CD4-positive, alpha-beta T cell treated with Interleukin-6 at 100 ng/mL for 8 hours (primary cell): ENCODE data around the gene NLRC5.
"Not testable (repeated sequence)": the region's sequence is repeated elsewhere in the genome, so short reads cannot be mapped to it uniquely, and the experiment has no call there.

ENCODE experiments used
- DNase-seq: peaks from one replicate; pipeline ENCODE4 v3.0.0-alpha.2; 2020; ENCODE audit warnings: mixed read lengths, low spot score

The NLRC5 gene

DNA sequence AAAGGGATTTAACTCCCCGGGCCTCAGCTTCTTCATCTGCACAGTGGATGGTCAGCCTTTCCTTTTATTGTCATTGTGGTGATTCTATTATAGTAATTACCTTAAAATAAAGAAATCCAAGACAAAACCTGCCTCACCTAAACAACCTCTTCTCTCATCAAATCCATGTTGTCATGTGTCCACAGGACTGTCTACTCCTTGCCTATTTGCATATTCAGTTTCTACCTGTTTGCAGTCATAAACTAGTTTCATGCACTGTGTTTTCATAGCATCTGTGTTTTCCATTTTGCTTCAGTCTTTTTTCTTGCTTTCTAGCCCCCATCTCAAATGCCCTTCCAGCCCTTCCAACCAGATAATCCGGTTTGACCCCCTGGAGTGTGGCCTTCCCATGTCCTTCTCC is 58.7 kb downstream of the NLRC5 start:
- DNase-seq, result no peak

DNA sequence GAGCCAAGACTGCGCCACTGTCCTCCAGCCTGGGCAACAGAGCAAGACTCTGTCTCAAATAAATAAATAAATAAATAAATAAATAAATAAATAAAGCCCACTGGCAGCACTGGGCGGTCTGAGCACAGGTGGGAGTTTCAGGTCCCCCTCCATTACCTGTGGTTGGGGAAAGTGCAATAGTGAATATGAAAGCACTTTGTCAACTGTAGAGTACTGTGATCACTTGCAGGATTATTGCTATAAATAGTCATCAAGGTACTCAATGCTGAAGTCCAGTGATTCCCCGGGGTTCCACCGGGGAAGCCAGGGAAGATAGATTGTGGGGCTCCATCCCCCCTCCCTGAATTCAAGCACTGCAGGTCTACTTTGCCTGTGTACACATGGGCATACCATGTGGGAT is 60.3 kb downstream of the NLRC5 start:
- no peak for DNase-seq

DNA sequence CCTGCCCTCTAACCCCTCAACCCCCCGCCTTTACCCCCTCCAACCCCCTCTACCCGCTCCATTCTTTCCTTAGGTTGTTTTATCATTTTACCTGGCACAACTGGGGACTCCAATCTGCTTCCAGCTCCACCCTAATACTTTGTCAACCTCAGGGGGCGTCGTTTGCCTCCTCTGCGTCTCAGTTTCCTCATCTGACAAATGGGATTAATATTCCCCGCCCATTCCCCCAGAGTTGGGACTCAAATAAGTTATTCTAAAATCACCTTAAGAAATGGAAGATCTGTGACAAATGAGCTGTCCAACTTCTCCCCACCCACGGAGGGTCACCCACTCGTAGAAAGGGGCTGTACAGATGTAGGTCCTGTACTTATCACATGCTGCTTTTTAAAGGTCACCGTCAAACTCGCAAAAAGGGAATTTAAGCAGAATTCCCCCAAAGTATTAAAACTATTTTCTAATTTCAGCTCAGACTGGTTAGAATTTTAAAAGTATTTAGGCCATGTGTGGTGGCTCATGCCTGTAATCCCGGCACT is 62.4 kb downstream of the NLRC5 start:
- no peak for DNase-seq

DNA sequence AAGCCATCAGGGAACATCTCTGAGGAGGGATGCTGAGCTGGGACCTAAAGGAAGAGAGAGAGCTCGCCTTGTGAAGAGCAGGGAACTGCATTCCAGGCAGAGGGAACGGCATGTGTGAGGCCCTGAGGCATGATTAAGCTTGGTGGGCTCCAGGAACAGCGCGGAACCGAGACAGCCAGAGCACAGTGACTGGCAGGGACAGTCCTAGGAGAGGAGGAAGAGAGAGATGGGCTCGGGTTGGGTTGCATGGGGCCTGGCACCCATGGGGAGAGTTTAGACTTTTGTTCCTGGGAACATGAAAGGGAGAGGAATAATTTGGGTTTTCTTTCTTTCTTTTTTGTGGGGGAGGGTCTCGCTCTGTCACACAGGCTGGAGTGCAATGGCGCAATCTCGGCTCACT is 63.8 kb downstream of the NLRC5 start:
- DNase-seq, result no peak

DNA sequence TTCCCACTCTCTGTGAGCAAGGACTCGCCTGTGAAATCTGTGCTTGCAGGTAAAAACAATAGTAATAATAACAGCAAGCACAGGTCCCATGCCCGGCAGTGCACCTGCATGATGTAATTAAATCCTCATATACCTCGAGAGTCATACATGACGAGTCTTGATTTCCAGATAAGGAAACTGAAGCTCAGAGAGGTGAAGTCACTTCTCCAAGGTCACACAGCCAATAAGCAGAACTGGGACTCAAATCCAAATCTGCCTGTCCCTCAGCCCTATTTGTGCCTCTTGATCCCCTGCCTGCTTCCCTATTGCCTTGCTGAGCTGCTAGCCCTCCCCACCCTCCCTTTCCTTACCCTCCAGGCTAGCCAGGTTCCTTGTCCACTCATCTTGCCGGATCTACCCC is 65.0 kb downstream of the NLRC5 start:
- no peak for DNase-seq

DNA sequence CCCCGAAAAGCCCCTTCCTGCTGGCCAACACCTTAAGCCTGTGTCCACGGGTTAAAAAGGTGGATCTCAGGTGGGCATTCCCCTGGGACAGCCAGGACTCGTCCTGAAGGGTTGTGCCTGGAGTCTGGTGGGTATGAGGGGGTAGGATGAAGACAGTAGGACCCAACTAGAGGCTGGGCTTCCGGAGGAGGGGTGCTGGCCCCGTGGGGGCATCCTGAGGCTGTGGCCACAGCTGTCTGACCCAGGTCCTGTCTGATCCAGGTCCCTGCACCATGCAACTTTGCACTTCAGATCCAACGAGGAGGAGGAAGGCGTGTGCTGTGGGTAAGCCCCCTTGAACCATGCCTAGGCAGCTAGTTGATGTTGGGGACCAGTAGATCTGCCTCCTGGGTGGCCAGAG is 65.4 kb downstream of the NLRC5 start:
- no peak for DNase-seq

DNA sequence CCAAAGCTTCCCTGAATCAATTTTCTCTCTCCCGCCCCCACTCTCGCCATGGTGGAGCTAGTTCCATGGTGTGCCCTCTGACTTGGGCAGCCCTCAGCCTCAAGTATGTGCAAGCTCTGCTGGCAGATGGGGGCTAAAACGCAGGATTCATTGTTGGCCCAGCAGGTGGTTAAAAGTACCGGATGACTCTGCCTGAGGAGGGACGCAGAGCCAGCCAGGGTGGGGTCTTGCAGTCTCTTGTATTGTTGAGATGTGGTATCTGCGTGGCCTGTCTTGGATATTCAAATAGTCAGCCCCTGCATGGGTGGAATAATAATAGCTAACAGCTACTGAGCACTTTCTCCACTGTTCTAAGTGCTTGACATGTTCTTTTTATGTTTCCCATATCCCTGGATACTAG is 66.3 kb downstream of the NLRC5 start:
- no peak for DNase-seq

DNA sequence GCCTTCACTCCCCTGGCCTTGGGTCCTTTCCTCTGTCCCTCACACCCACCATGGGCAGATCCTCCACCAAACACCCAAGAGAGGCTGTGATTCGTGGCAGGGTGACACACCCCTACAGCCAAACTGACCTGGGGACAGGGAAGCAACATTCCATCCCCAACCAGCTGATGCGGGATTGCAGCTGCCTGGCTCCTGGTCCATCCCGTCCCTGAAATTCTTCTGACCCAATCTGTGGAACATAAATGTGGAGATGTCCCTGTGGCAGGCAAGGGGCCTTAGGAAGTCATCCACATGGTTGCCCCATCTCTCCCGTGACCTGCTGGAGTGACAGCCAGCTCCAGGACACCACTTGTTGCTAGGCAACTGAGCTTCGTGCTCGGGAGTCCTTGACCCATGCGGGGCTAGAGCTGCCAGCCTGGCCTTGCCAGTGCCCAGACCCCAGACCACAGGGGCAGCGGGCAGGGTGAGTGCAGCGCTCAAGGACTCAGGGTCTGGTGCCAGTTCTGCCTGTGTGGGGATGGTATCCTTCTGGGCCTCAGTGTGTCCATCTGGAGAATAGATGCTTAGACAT is 69.0 kb downstream of the NLRC5 start:
- no peak for DNase-seq

DNA sequence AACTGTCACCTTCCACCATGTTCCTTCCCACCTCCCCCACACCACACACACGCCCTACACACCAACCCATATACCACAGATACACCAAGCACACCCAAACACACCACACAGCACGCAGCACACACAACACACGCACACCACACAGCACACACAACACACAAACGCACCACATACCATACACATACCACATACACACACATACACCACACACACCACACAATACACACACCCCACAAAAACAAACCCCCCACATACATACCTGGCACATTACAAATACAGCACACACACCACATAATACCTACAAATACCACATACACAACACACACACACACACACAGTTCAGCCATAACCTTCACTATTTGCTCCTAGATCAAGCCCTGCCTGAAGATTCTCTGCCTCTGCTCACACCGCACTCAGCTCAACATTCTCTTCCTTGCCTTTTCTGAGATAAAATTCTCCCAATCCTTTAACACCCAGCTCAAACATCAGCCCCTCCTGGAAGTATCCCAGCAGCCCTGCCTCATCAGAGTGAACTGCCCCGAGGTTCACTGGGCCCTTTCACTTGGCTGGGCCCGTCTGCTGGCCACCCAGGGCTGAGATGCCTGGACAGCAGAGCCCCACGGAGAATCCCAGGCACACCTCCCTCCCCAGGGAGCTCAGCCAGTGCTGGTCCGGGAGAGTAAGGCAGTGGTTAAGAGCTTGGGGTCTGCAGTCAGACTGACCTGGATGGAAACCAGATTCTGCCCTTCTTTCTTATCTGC is 71.1 kb downstream of the NLRC5 start:
- no peak for DNase-seq

DNA sequence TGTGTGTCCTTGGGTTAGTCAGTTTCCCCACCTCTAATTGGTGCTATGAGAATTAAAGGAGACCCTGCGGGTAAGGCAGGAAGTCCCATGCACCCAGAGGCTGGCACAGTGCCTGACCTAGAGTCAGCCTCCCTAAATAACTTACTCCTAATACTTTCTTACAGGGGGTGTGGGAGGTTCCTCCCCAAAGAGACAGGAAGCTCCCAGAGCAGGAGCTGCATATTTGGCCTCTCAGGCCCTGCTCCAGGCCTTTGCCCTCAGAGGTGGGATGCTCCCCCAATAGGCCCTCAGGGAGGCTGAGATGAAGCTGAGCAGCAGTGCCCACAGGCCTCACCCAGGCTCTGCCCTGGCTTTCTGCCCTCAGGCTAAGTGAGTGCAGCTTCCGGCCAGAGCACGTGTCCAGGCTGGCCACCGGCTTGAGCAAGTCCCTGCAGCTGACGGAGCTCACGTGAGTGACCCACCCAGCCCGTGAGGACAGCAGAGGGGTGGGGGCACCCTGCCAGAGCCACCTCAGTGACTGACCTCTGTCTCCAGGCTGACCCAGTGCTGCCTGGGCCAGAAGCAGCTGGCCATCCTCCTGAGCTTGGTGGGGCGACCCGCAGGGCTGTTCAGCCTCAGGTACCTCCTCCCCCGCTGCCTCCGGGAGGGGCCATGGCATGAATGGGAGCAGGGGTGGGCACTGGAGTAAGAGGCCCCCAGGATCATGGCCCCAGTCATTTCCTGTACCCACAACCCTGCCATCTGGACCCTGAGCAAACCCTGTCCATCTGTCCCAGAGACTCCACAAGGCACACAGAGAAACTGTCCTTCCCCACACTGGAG is 71.9 kb downstream of the NLRC5 start:
- DNase-seq, result no peak

DNA sequence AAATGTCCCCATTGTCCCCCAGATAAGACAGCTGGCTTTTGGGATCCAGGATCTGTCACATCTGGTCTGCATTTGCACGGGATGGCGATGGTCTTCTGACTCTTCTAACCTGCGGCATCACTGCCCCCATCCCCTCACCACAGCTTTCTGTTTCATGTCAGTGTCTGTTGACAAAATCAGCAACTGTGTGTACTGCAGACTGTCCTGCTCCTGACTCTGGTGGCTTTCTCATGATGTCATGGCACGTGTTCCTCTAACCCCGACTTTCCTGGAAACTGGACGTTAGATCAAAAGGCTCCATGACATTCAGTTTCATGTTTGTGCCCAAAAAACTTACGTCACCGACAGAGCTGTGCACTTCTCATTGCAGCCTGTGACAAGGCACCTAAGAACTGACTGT is 73.0 kb downstream of the NLRC5 start:
- no peak for DNase-seq

DNA sequence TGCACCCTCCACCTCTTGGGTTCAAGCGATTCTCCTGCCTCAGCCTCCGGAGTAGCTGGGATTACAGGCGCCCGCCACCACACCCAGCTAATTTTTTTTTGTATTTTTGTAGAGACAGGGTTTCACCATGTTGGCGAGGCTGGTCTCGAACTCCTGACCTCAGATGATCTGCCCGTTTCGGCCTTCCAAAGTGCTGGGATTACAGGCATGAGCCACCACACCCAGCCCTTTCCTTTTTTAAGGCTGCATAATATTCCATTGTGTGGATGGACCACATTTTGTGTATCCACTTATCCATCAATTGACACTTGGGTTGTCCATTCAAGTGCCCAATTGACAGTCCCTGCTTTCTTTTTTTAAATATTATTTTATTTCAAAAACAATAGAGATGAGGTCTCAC is 73.8 kb downstream of the NLRC5 start:
- DNase-seq, result not testable (repeated sequence)

DNA sequence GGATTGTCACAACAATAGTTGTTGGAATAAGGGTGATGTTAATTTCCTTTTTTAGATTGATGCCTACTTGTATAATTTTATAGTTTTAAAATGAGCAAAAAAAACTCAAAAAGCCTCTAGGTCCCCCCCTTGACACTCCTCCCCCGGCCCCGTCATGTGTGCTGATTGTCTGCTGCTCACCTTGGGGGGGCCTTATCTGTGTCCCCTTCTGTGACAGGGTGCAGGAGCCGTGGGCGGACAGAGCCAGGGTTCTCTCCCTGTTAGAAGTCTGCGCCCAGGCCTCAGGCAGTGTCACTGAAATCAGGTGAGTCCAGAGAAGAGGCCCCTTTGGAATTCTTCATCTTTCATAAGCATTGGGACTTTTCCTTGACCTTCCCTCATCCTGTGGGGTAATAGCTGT is 75.6 kb downstream of the NLRC5 start:
- no peak for DNase-seq

DNA sequence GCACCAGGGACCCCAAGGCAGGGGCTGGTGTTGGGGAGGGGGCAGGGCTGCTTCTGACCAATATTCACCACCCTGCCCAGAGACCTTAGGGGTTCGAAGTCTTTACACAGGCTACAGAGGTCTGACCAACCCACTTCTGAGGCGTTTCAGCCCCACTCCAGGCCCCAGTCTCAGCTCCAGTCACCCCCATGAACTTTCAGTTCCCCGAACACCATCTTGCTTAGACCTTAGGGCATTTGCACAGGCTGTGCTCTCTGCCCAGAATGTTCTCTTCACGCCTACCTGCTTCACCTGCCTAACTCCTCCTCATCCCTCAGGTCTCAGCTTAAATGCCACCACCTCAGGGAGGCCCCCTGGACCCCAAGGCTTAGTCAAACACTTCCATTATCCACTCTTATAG is 77.3 kb downstream of the NLRC5 start:
- DNase-seq, result no peak

DNA sequence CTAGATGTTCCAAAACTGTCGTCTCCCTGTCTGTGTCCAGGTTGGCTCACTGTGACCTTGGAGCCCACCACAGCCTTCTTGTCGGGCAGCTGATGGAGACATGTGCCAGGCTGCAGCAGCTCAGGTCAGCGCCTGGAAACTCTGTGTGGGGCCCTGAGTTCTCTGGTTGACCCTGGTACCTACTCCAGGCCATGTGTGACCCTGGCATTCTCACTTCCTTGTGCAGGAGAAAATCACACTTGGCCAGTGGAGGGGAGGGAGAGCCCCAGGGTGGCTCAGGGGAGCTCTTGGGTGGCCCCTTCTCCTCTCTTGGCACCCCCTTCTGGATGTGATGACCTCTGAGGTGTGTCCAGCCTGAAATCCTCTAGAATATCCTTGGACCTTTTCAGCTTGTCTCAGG is 78.0 kb downstream of the NLRC5 start:
- DNase-seq, result no peak

DNA sequence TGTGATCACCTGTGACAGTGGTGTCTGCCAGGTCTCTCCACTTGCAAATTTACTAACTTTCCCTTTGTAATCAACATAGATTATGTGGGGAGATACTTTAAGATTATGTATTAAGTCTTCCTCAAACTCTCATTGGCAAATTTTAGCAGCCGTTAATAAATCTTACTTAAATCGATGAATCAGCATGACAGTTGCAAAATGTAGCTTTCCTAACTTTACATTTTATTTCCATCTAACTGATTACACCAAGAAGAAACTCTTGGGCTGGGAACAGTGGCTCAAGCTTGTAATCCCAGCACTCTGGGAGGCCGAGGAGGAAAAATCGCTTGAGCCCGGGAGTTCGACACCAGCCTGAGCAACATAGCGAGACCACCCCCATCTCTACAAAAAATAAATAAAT is 79.7 kb downstream of the NLRC5 start:
- no peak for DNase-seq

DNA sequence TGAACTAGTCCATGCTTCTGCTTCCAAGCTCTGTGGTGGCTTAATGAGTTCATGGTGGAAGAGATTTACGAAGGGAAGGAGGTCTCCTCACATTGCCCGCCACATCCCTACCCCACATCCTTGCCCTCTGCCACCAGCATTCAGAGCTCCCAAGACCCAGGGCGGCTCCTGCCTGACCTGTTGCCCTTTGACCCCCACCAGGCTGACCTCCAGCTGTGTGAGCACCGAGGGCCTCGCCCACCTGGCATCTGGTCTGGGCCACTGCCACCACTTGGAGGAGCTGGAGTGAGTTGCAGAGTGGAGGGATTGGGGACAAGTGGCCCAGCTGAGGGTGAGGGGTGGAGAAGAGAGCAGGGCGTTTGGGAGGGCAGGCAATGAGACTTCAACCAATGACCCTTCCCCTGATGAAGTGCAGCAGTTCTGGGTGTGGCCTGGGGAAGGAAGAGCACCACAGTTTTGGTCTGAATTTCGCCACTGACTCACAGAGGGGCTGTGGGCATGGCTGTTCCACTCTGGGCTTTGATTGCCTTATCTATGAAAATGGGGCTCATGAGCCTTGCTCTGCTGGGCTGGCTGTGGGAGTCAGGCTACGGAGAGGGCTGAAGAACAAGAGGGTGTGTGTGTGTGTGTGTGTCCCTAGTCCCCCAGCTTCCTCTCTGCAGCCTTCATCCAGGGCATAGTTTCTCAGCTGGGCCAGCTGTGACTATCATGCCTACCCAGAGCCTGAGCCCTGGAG is 80.4 kb downstream of the NLRC5 start:
- no peak for DNase-seq

DNA sequence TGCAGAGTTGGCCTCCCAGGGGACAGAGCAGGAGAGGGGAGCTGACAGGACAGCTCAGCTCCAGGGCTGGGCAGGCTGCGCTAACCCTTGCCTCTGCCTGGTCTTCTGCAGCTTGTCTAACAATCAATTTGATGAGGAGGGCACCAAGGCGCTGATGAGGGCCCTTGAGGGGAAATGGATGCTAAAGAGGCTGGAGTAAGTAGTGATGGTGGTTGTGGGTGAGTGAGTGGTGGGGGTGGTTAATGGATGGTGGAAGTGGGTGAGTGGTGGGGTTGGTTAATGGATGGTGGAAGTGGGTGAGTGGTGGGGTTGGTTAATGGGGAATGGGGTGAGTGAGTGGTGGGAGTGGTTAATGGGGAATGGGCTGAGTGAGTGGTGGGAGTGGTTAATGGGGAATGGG is 81.1 kb downstream of the NLRC5 start:
- no peak for DNase-seq

DNA sequence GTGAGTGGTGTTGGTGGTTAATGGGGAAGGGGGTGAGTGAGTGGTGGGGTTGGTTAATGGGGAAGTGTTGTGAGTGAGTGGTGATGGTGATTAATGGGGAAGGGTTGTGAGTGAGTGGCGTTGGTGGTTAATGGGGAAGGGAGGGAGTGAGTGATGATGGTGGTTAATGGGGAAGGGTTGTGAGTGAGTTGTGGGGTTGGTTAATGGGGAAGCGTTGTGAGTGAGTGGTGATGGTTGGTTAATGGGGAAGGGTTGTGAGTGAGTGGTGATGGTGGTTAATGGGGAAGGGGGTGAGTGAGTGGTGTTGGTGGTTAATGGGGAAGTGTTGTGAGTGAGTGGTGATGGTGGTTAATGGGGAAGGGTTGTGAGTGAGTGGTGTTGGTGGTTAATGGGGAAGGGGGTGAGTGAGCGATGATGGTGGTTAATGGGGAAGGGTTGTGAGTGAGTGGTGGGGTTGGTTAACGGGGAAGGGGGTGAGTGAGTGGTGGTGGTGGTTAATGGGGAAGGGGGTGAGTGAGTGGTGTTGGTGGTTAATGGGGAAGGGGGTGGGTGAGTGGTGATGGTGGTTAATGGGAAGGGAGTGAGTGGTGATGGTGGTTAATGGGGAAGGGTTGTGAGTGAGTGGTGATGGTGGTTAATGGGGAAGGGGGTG is 81.8 kb downstream of the NLRC5 start:
- not testable (repeated sequence) for DNase-seq

DNA sequence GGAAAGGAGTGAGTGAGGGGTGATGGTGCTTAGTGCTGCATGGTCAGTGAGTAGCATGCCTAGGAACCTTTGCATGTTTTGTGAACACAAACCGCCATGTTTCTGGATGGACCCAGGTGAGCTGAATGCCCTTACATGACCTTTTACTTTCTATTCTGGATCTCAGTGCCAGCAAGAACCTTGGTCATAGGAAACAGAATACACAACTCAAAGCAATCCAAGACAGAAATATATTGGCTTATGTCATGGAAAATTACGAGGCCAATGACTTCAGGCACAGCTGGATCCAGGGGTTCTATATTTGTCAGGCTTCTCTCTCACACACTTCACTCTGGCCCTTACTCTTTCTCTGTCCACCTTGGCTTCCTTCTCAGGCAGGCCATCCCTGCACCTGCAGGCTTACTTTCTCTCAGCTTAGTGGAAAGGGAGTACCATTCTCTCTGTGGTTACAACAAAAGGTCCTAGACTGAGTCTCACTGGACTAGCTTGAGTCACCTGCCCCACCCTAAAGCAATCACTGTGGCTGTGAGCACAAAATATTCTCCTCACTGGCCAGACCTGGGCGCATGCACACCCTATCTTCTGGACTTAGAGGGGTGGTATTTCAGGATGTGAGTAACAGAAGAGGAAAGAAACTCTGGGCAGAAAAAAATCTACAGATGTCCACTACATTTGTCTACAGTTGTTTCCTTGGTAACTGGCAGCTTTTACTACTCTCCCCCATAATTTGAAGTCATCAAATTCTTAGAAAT is 82.7 kb downstream of the NLRC5 start:
- DNase-seq, result no peak
